Globus pallidus (tissue), 1 donor: ENCODE results near the gene DNM2.
"Not testable (repeated sequence)": the region's sequence is repeated elsewhere in the genome, so short reads cannot be mapped to it uniquely, and the experiment has no call there.

ENCODE experiments used
- DNase-seq: peaks from one replicate; pipeline ENCODE4 v3.0.0-alpha.2; 2015; ENCODE audit warnings: low spot score

DNM2 gene

DNA sequence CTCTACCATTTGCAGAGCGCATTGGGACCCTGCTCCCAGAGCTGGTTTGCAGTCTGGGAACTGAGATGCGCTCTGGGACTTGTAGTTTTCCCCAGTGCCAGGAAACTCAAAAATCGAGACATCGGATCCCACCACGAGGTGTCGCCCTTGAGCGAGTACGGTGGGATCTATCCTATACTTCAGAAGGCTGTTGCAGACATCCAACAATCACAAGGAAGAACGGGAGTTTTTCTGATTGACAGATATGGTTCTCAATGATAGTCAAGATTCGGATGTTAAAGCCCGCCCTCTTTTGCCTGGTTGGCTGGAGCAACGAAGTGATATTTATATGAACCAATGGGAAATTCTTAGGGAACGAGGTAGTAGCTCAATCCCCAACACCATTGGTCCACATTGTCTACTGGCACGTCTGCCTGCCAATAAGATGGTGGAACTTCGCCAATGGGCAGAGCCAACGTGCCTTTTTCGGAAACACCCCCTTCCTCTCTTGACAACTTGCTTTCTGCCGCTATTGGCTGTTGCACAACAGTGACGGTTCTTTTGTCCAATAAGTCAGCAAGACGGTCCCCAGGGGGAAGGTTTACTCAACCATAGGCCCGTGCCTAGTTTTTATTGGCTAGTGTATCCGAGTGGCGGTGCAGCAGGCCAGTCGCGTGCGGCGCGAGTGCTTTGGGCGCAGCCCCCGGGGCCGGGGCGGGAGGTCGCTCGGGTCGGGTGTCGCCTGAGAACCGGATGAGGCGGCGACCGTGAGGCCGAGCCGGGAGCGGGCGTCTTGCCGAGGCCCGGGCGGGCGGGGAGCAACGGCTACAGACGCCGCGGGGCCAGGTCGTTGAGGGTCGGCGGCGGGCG is at the start of gene DNM2:
Gene DNM2 (plus strand): TSS at position 724 of the 849 bp plus-strand sequence. CDS start 164 bp downstream, outside the sequence.
- peak; percentile 100 for DNase-seq

DNA sequence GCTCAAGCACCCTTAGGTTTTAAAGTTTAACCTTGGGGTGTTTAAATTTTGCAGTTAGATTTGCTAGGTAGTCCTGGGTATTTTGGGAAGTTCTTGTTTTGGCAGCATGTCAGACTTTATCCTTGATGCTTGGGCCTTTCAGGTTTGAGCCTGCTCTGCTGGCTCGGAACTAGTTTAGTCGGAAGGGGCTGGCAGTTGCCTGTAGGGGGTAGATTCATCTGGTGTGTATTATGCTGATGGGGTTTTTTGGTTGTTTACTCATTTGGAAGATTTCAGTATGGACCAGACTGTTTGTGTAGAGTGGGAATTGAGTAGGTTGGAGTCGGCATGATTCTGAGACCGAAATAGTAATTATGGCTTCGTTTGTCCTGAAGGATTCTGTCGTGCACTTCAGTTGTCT is 48.6 kb upstream of the DNM2 start:
- DNase-seq = no peak

DNA sequence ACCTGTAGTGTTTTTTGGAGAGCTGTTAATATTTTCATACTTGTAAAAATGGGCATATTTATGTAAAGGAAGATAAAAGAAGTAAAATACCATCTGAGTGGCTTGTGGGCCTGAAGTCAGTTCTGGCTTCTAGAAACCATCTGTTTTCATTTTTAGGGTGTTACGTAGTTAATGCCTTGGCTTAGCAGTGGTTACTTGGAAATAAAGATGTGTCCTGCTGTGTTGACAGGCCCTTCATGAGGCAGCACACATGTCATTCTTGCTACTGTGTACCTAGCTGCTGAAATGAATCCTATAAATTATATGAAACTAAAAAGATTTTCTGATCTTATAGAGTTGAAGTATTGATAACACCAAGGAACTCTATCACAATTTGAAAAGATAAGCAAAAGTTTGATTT is 47.7 kb upstream of the DNM2 start:
- DNase-seq = no peak

DNA sequence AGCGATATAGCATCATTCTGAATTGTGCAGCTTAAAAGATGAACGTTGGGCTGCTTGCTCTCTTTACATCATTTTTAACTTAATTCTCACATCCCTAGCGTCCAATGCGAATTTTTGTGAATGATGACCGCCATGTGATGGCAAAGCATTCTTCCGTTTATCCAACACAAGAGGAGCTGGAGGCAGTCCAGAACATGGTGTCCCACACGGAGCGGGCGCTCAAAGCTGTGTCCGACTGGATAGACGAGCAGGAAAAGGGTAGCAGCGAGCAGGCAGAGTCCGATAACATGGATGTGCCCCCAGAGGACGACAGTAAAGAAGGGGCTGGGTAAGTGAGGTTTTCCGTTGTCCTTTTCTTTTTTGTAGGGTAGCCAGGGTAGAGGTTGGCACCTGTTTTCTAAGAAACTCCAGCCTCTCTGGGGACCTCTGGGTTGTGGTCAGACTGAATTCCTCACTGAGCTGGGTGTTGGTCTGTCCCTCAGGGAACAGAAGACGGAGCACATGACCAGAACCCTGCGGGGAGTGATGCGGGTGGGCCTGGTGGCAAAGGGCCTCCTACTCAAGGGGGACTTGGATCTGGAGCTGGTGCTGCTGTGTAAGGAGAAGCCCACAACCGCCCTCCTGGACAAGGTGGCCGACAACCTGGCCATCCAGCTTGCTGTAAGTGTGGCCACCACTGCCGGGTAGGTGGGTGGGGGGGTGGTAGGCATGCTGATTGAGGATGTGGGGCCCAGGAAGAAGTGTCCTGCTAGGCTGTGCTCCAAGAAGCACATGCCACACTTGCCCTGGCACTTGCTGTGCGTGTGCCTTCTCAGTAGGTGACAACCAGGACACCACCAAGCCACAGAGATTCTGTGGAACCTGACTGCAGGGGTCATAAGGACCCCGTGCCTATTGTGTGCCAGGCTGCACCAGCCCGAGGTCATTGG is 46.7 kb upstream of the DNM2 start:
- DNase-seq = no peak

DNA sequence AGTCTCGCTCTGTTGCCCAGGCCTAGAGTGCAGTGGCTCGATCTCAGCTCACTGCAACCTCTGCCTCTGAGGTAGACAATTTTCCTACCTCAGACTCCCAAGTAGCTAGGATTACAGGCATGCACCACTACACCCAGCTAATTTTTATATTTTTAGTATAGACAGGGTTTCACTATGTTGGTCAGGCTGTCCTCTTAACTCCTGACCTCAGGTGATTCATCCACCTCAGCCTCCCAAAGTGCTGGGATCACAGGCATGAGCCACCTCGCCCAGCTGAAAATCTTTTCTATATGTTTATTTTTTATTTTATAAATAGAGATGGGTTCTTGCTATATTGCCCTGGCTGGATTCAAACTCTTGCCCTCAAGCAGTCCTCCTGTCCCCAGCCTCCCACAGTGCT is 46.0 kb upstream of the DNM2 start:
- DNase-seq = not testable (repeated sequence)

DNA sequence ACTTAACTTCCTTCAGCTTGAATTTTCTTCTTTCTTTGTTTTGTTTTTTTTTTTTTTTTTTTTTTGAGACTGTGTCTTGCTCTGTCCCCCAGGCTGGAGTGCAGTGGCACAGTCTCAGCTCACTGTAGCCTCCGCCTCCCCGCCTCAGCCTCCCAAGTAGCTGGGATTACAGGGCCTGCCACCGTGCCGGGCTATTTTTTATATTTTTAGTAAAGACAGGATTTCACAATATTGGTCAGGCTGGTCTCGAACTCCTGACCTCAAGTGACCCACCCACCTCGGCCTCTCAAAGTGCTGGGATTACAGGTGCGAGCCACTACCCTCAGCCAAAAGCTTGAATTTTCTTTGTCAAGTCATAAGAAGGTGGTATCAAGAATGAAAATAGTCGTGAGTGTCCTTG is 42.7 kb upstream of the DNM2 start:
- DNase-seq = not testable (repeated sequence)

DNA sequence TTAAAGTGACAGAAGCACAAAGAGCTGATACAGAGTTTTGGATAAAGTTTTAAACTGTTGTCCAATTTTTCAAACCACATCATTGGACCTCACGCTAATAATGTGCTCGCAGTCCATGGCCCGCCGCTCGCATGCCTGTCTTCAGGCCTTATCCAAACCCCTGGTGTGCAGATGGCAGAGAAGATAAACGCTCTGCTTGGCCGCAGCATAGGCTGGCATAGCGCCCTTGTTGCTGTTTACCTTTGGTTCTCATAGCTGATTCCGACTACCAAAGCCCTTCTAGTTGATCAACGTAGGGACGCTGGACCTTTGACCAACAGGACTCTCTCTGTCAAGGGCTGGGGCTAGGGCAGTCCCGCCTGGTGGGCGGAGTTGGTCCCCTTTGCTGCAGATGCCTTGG is 40.1 kb upstream of the DNM2 start:
- no peak for DNase-seq

DNA sequence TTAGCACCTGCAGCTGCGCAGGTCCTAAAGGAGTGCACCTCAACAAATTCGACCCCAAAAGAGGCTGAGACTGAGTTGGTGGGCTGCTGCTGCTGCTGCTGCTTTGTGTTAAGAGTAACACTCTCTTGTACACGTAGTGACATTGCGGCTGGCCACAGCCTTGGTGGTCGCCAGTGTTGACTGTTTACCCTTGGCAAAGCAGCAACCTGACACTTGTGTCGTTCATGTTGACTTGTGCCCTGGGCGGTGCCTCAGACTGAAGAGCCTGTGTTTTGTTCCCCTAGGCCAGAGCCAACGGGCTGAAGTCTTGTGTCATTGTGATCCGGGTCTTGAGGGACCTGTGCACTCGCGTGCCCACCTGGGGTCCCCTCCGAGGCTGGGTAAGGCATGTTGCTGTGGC is 39.1 kb upstream of the DNM2 start:
- DNase-seq = no peak

DNA sequence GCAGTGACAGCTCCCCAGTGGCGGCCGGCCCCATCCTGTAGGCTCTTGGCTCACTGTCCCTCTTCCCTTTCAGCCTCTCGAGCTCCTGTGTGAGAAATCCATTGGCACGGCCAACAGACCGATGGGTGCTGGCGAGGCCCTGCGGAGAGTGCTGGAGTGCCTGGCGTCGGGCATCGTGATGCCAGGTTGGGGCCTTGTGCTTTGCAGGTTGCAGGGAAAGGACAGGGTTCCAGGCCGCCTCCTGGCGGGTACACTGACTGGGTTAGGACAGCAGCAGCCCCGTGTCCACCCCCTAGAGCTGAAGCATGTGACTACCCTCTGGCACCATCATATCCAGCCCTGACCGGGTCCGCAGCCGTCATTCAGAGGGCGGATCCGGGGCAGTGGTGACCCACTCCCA is 38.1 kb upstream of the DNM2 start:
- no peak for DNase-seq

DNA sequence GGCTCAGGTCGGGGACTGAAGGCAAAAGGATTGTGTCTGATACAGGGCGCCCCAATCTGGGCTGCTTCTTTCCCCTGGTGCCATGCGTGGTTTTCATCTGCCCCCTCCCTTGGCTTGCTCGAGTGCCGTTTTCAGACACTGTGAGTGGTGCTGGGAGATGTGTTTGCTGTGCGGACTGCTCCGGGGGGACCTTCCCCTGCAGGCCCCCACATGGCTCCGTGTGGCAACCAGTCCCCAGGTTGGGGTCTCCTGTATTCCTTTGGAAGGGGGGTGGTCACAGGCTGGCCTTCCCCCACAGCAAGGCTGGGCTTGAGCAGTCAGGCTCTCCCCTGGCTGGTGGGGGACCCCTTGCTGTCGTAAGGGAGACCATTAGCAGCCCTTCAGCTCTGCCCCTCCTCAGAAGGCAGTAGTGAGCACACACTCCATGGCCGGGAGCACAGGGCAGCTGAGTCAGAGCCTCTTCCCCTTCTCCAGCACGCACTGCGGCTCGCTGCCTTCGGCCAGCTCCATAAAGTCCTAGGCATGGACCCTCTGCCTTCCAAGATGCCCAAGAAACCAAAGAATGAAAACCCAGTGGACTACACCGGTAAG is 37.2 kb upstream of the DNM2 start:
- no peak for DNase-seq

DNA sequence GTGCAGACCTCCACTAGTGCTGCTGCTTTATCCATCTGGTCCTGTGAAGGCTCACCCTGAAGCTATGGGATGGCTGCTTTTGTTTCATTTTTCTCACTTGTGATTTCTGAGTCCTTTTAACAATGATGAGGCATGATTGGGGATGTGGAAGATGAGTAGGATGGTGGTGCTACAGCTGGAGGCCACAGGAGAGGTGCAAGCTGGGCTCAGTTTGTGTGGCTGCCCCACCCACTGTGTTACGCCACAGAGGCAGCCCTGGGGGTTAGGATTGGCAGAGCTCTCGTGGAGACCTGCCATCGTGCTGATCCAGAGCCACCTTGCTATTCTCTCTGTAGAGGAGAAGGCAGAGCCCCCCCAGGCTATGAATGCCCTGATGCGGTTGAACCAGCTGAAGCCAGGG is 36.2 kb upstream of the DNM2 start:
- no peak for DNase-seq

DNA sequence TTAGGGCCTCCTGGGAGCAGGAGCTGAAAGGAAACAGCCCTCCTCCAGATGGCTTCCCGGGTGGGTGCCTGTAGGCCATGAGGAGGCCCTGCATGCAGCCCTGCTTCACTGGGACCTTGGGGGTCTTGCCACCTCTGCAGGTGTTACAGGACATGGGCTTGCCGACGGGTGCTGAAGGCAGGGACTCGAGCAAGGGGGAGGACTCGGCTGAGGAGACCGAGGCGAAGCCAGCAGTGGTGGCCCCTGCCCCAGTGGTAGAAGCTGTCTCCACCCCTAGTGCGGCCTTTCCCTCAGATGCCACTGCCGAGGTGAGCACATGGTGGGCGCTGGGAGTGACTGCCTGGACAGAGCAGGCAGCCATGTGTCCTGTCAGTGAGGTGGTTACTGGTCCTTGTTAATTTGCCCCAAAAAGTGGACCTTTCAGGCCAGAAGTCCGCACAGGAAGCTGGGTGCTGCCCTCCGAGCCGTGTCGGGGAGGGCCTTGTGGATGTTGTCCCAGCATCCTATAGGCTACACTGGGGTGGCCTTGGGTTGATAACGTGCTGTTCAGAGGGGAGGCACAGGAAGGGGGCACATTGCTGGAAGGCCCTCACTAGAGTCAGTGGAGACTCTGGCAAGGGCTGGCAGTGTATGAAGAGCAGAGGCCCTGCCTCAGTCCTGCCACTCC is 35.3 kb upstream of the DNM2 start:
- no peak for DNase-seq

DNA sequence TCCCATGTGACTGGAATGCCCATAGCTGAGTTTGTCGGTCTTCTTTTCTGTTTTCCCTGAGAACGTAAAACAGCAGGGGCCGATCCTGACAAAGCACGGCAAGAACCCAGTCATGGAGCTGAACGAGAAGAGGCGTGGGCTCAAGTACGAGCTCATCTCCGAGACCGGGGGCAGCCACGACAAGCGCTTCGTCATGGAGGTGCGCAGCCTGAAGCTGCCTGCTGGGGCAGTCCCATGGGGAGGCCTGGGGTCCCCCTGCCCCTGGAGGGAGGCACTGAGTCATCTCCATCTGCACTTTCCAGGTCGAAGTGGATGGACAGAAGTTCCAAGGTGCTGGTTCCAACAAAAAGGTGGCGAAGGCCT is 34.8 kb upstream of the DNM2 start:
- no peak for DNase-seq

DNA sequence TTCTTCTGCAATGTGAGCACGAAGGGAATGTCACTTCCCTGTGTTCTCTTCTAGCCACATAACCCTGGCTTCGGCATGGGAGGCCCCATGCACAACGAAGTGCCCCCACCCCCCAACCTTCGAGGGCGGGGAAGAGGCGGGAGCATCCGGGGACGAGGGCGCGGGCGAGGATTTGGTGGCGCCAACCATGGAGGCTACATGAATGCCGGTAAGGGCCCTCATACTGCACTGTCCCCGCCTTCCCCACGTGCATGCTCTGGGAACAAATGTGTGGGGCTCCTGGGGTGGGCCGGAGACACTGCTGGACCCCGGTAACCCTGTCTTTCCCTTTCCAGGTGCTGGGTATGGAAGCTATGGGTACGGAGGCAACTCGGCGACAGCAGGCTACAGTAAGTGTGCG is 34.3 kb upstream of the DNM2 start:
- no peak for DNase-seq

DNA sequence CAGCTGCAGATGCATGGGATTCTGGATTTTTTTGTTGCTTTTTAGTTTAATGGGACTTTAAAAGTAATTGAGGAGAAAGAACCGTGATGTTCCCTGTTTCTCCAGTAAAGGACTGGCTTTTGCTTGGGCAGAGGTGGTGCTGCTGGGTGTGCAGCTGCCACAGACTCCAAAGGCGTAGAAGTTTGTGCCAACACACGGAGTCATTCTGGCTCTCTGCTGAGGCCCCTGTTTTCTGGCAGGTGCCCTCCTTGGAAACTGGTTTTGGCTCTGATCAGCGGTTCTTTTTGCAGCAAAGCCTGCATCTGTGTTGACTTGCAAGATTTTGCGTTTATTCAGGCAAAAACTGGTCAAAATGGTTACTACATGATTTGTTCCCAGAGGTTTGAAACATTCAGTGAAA is 32.7 kb upstream of the DNM2 start:
- peak; percentile 56 for DNase-seq

DNA sequence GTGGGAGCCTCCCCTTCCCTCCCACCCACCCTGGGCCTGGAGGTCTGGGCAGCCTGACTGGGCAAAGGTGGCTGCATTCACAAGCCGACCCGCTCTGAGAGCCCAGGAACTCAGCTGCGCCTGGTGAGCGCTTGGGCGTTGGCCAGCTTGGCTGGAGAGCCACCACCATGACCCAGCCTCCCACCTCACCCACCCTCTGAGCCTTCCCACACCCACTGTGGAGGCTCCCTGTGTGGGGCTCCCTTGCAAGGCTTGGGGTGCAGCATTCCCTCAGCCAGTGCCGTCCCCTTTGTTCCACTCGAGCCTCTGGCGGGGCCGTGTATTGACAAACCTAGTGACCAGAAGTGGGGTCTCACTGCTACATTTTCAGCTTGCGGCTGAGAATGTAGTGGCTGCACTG is 31.7 kb upstream of the DNM2 start:
- DNase-seq = no peak

DNA sequence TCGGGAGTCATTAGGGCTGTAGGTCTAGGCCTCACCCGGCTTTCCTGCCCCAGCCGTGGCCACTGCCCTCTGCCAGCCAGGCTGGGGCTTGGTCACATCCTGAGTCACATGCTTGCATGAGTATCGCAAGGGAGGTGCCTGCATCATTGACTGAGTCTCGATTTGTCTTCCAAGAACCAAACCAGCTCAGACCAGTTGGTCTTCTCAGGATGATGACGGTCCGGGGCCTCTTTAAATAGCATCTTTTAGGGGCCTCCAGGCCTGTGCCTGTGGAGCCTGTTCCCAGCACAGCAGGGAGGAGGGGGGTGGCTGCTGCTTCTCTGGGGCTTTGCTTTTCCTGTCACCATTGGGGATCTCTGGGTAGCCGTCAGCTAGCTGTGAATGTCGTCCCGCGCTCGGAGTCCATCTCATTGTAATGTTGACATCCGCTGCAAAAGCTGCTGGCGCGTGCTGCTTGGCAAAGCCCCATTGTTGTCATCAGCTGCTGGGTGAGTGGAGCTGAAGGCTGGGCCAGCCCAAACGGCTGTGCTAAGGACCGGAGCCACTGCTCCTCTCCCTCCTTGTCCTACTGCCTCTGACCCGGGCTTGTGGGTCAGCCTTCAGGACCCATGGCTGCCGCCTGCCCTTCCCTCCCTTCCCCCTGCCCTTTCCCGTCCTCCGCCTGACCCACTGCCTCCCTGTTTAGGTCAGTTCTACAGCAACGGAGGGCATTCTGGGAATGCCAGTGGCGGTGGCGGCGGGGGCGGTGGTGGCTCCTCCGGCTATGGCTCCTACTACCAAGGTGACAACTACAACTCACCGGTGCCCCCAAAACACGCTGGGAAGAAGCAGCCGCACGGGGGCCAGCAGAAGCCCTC is 31.0 kb upstream of the DNM2 start:
- peak; percentile 87 for DNase-seq

DNA sequence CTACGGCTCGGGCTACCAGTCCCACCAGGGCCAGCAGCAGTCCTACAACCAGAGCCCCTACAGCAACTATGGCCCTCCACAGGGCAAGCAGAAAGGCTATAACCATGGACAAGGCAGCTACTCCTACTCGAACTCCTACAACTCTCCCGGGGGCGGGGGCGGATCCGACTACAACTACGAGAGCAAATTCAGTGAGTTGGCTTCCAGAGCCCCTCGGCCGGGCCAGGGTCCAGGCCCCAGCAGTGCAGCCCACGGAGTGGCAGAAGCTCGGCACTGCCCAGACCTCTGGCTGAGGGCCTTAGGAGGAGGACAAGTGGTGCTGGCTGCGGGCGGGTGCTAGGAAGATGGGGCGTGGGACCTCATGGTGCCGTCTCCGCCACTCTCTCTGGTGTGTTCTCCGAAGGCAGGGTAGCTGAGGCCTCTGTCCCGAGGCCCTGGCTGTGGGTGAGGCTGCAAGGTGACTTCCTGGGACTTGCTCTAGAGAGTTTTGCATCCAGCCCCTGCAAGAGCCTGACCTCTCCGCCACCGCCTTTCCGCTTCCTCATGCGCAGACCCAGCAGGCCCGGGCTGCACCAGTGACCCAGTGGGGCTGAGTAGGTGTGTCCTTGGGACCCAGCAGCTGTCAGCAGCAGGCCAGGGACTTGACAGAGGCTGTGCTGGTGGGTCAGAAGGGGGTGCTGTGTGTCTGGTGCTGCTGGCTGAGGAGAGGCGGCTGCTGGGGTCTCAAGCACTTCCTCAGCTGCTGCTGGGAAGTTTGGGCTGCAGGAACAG is 30.2 kb upstream of the DNM2 start:
- DNase-seq = no peak

DNA sequence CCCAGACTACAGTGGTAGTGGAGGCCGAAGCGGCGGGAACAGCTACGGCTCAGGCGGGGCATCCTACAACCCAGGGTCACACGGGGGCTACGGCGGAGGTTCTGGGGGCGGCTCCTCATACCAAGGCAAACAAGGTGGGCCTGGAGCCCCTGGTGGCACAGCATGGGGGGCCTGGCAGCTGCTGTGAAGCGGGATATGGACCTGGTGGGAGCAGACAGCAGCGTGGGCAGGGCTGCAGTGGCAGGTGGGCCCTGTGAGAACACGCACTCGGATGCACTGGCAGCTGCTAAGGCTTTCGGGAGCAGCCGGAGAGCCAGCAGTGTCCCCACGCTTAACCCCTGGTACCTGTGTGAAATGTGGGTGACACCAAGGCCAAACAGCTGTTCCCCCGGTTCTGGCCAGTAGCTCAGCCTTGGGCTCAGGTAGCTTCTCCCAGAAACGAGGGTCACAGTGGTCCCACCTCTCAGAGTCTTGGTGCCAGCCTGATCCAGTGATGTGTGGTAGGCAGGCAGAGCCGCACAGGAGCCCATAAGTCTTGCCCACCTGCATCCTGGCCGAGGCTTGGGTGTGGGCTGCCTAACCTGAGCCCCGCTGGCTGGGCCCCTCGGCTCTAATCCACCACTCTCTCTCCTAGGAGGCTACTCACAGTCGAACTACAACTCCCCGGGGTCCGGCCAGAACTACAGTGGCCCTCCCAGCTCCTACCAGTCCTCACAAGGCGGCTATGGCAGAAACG is 29.2 kb upstream of the DNM2 start:
- no peak for DNase-seq

DNA sequence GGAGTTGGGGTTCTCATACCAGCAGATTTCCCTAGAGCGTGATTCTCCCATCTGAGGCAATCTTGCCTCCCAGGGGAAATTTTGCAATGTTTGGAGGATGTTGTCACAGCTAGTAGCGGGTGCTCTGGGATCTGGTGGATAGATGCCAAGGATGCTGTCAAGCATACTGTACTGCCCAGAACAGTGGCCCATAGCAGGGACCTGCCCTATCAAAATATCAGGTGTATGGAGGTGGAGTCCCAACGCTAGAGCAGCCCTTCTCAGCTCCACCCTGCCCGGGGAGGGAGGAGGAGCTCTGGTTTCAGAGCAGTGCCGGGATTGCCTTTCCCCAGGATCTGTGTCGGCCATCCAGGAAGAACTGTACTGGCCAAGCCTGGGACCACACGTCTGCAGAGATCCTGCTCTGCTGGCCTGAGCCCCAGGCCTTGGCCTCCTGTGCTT is 27.5 kb upstream of the DNM2 start:
- no peak for DNase-seq
